Measurements from ENCODE around the gene RPL28.
A peak's percentile ranks its signal among the peaks of the same experiment; 100 is the strongest.
"Not testable (repeated sequence)": the region's sequence is repeated elsewhere in the genome, so short reads cannot be mapped to it uniquely, and the experiment has no call there.

The RPL28 gene

DNA sequence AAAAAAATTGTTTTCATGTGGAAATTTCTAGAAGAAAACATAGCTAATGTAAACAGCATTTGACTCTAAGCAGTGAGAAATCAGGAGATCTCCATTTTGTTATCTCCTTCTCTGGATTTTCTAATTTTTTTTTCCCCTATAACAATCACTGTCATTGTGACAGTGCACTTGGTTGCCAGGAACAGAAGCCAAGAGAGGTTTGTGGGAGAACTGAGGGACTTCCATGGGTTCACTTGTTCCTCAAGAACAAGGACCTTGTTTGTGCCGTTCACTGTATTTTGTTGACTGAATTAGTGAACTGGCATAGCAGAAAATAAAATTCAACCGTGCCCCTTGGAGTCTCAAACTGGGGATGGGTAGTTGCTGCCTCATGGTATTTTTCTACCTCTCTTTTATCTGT lies 40.3 kb downstream of the RPL28 start:
- DNase-seq (ENCODE audit: low spot score): no peak

DNA sequence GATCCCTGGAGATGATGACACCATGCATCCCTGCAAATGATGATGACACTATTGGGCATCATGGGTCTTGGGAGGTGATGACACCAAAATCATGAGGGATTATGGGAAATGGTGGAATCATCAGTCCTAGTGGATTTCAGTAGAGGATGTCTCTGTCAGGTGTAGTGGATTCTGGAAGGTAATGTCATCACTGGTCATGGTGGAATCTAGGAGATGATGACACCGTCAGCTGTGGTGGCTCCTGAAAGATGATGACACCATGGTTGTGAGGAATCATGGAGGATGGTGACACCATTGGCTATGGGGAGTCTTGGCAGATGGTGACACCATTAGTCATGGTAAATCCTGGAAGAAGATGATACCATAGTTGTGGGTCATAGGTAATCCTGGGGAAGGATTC lies 45.5 kb downstream of the RPL28 start:
- no peak for DNase-seq (ENCODE audit: low spot score)

- DNase-seq (ENCODE audit: low spot score): peak; percentile 54
These were observed 46.7 kb downstream of the RPL28 start for GRCh38 chr19:55432241-55432959.

- DNase-seq (ENCODE audit: low spot score): no peak
These were observed 47.6 kb downstream of the RPL28 start for GRCh38 chr19:55433292-55433691.

DNA sequence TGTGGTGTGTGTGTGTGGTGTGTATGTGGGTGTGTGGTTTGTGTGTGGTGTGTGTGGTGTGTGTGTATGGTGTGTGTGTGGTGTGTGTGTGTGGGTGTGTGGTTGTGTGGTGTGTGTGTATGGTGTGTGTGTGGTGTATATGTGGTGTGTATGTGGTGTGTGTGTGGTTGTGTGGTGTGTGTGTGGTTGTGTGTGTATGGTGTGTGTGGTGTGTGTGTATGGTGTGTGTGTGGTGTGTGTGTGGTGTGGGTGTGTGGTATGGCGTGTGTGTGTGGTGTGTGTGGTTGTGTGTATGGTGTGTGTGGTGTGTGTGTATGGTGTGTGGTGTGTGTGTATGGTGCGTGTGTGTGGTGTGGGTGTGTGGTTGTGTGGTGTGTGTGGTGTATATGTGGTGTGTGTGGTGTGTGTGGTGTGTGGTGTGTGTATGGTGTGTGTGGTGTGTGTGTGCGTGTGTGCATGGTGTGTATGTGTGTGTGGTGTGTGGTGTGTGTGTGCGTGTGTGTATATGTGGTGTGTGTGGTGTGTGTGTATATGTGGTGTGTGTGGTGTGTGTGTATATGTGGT lies 48.7 kb downstream of the RPL28 start:
- DNase-seq (ENCODE audit: low spot score): no peak

- DNase-seq (ENCODE audit: low spot score): no peak
These were observed 49.3 kb downstream of the RPL28 start for GRCh38 chr19:55435020-55435419.

GRCh38 chr19:55436847-55437246 lies 51.1 kb downstream of the RPL28 start:
- DNase-seq (ENCODE audit: low spot score): no peak

DNA sequence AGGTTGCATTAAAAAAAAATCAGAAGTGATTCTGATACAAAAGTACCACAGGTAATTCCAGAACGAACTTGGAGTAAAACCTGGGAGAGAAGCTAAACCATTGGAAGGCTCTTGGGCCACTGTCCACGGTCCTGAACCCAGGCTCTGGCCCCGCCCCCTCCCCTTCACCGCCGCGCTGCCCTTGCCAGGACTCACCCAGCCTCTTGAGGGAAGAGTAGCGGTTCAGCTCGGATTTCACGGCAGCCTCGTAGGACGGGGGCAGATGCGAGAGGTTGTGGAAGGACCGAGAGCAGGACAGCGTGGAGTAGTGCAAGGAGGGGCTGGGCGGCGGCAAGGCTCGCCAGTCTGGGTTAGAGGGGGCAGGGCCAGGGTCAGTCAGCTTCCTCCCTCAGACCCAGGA lies 51.7 kb downstream of the RPL28 start:
- DNase-seq (ENCODE audit: low spot score): peak; percentile 82

DNA sequence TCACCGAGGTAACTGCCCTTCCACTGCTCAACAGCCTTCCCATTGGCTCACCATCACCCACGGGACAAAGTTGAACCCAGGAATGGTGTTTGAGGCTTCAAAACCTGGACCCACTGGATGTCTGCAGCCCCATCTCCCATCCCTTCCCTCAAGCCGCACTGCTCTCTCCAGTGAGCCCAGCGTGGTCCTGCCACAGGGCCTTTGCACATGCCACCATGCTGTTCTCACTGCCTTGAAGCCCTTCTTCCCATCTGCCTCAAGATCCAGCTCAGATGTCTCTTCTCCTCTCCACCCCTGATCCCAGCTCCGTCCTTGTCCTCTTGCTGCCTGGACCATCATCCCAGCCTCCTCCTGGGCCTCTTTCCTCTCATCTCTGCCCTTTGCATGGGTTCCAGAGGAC lies 53.3 kb downstream of the RPL28 start:
- no peak for DNase-seq (ENCODE audit: low spot score)

GRCh38 chr19:55440411-55441105 lies 54.8 kb downstream of the RPL28 start:
- no peak for DNase-seq (ENCODE audit: low spot score)

GRCh38 chr19:55441319-55441691 lies 55.6 kb downstream of the RPL28 start:
- DNase-seq (ENCODE audit: low spot score): no peak

GRCh38 chr19:55441692-55442321 lies 56.1 kb downstream of the RPL28 start:
- DNase-seq (ENCODE audit: low spot score): peak; percentile 37

GRCh38 chr19:55442372-55442961 lies 56.7 kb downstream of the RPL28 start:
- DNase-seq (ENCODE audit: low spot score): peak; percentile 75

DNA sequence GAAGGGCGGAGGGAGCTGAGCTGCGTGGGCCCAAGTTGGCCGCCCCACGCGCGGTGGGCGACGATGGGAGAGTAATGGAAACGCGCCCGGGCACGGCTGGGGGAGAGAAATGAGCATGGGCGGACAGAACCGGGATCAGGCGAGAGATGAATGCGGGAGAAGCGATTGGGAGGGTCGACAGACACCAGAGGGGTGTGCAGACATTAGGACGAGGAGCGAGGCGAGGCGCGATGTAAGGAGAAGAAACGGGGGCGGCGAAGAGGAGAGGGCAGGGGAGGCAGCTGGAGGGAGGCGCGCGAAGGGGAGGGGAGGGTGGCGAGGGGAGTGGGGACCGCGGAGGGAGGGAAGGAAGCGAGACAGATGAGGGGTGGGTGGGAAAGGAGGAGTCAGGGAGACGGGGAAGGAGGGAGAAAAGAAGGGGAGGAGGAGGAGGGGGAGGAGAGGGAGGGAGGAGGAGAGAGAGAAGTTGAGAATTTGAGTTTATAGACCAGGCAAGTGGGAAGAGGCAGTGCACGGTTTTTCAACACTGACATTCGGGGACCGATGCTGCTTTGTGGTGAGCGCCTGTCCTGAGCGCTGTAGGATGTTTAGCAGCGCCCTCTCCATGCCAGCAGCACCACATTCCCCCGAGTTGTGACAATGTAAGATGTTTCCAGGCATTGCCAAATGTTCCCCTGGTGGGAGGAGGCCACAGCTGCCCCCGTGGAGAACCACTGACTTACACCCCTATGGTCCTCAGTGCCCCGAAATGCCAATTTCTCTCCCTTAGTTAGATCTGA lies 57.5 kb downstream of the RPL28 start, which contains the start of gene SHISA7:
Gene SHISA7, minus strand, starts transcription at position 256 of the 779 bp plus-strand sequence. CDS start 437 bp downstream, outside the sequence.
- peak; percentile 63 for DNase-seq (ENCODE audit: low spot score)

DNA sequence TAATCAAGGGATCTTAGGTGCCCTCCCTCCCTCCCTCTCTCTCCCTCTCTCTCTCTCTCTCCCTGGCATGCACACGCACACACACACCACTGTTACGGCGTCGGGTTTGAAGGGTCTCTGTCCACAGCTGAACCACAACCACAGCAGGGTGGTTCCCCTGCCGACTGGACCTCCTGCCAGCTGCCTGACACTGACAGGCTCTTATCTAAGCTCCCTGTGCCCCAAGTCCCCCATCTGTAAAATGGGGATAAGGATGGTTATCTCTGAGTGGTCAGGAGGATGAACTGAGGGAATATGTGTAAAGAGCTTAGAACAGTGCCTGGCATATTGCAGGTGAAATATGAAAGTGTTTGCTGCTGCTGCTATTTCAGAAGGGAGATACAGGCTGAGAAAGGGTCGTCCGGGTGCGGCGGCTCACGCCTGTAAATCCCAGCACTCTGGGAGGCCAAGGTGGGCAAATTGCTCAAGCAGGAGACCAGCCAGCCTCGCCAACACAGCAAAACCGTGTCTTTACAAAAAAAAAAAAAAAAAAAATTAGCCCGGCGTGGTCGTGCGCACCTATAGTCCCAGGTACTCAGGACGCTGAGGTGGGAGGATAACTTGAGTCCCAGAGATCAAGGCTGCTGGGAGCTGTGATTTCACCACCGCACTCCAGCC lies 58.2 kb downstream of the RPL28 start:
- no peak for DNase-seq (ENCODE audit: low spot score)

- DNase-seq (ENCODE audit: low spot score): no peak
These were observed 58.9 kb downstream of the RPL28 start for GRCh38 chr19:55444646-55445045.

DNA sequence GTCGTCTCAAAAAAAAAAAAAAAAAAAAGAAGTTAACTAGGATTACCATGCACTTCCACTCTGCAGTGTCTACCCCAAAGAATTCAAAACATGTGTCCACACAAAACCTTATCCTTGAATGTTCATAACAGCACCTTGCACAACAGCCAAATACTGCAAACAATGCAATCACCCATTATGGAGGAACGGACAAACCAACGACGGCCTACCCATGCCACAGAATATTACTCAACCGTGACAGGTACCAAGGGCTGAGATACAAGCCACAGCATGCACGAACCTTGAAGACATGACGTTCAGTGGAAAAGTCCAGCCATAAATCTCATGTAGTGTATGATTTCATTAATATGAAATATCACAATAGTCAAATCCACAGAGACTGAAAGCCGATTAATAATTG lies 60.3 kb downstream of the RPL28 start:
- DNase-seq (ENCODE audit: low spot score): no peak

- DNase-seq (ENCODE audit: low spot score): peak; percentile 86
These were observed 61.9 kb downstream of the RPL28 start for GRCh38 chr19:55447421-55448174.

DNA sequence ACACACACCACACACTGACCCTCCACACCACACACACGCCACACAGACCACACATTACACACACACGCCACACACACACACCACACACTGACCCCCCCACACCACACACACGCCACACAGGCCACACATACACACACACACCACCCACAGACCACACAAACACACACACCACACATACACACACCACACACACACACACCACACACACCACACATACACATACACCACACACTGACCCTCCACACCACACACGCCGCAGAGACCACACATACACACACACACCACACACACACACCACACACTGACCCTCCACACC lies 62.4 kb downstream of the RPL28 start:
- DNase-seq (ENCODE audit: low spot score): not testable (repeated sequence)

DNA sequence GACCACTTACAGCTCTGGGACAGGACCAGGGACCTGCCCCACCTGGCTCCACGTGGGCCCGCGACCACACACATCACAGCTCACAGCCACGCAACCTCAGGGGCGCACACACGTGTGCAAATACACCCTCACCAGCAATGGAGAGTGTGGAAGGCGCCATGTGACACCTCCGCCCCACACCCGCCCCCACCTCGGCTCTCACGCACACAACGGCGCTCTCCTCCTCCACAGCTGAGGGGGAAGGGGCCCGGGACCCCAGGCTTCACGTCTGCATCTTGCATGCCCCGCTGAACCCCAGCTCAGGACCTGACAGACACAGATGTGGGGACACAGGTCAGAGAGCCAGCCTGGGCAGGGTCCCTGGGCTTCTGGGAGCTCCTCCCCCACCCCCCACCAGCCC lies 63.7 kb downstream of the RPL28 start:
- DNase-seq (ENCODE audit: low spot score): no peak

All from SW480 (cell line).